ENCODE results near the gene PCDHA1.
"Not testable (repeated sequence)": the region's sequence is repeated elsewhere in the genome, so short reads cannot be mapped to it uniquely, and the experiment has no call there.

DNA sequence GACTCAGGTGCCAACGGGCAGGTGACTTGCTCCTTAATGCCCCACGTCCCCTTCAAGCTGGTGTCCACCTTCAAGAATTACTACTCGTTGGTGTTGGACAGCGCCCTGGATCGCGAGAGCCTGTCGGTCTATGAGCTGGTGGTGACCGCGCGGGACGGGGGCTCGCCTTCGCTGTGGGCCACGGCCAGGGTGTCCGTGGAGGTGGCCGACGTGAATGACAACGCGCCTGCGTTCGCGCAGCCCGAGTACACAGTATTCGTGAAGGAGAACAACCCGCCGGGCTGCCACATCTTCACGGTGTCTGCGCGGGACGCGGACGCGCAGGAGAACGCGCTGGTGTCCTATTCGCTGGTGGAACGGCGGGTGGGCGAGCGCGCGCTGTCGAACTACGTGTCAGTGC, 1.5 kb downstream of the PCDHA1 start:
- TF ChIP-seq, protein P1, sequence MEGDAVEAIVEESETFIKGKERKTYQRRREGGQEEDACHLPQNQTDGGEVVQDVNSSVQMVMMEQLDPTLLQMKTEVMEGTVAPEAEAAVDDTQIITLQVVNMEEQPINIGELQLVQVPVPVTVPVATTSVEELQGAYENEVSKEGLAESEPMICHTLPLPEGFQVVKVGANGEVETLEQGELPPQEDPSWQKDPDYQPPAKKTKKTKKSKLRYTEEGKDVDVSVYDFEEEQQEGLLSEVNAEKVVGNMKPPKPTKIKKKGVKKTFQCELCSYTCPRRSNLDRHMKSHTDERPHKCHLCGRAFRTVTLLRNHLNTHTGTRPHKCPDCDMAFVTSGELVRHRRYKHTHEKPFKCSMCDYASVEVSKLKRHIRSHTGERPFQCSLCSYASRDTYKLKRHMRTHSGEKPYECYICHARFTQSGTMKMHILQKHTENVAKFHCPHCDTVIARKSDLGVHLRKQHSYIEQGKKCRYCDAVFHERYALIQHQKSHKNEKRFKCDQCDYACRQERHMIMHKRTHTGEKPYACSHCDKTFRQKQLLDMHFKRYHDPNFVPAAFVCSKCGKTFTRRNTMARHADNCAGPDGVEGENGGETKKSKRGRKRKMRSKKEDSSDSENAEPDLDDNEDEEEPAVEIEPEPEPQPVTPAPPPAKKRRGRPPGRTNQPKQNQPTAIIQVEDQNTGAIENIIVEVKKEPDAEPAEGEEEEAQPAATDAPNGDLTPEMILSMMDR (IDR thresholded peaks at IDR 0.05 in 4 of 5, conservative IDR thresholded peaks at IDR 0.05 in 1 of 5) = not testable (repeated sequence)
- not testable (repeated sequence) for TF ChIP-seq POLR2A (IDR thresholded peaks at IDR 0.05)

Measured in gastrocnemius medialis (tissue), 4 donors.